ENCODE results near the gene ANGPTL3.

ANGPTL3 gene

GRCh38 chr1:62590255-62590969, 6.9 kb upstream of the ANGPTL3 start:
- Histone ChIP-seq H3K9me3 (ENCODE audit: control insufficient read depth, insufficient read depth, low read depth, low read length) (no peaks in the 10 kb centered on the region), H3K27ac (ENCODE audit: extremely low read depth, low read depth, low read length) (no peak overlapping the region), H3K36me3 (ENCODE audit: control insufficient read depth in 2 of 2, insufficient read depth in 1 of 2, low read length in 2 of 2) (peaks cover 0 to 4% of the 10 kb centered on the region in 2 experiments; a peak in 1 of 3 replicates), H3K4me1 (ENCODE audit: control insufficient read depth, insufficient read depth, low read length) (peaks cover 6% of the 10 kb centered on the region; the same call in 1 of the 2 replicates), H3K4me3 (ENCODE audit: low read depth, low read length) (no peak overlapping the region)
- ChIA-PET CTCF (interaction anchor here (0.6 to 1.1 kb wide), 2 partner anchors 16 to 156 kb away, joined by 3 read pairs; no protein-coding TSS in a partner anchor), POLR2A (no interaction called here)
- TF ChIP-seq IKZF3 (tag by site-specific recombination; IDR thresholded peaks at IDR 0.05) (no peak), YY1 (tag by site-specific recombination; IDR thresholded peaks at IDR 0.05) (no peak), ZNF16 (tag by site-specific recombination; IDR thresholded peaks at IDR 0.05; ENCODE audit: low read depth) (no peak), SP3 (tag by site-specific recombination; IDR thresholded peaks at IDR 0.05) (no peak), ZFP3 (tag by site-specific recombination; IDR thresholded peaks at IDR 0.05; ENCODE audit: low read depth) (no peak), ZNF654 (tag by site-specific recombination; IDR thresholded peaks at IDR 0.05; ENCODE audit: low read depth) (no peak), ZNF548 (tag by site-specific recombination; IDR thresholded peaks at IDR 0.05) (no peak), ZNF114 (tag by site-specific recombination; IDR thresholded peaks at IDR 0.05) (no peak), ZNF555 (tag by site-specific recombination; conservative IDR thresholded peaks at IDR 0.05) (no peak), ZNF350 (tag by site-specific recombination; IDR thresholded peaks at IDR 0.05) (no peak), ZBTB17 (tag by site-specific recombination; IDR thresholded peaks at IDR 0.05) (no peak), ZNF214 (tag by site-specific recombination; IDR thresholded peaks at IDR 0.05; ENCODE audit: borderline replicate concordance) (no peak), HOXD13 (CRISPR knock-in tag; IDR thresholded peaks at IDR 0.05; ENCODE audit: borderline replicate concordance) (no peak), ZBTB21 (tag by site-specific recombination; IDR thresholded peaks at IDR 0.05) (no peak), BCL6B (tag by site-specific recombination; IDR thresholded peaks at IDR 0.05) (no peak), ZNF704 (tag by site-specific recombination; IDR thresholded peaks at IDR 0.05) (no peak), ZNF639 (tag by site-specific recombination; IDR thresholded peaks at IDR 0.05) (no peak), ZNF37A (tag by site-specific recombination; IDR thresholded peaks at IDR 0.05) (no peak)
- TF ChIP-seq, protein P1, sequence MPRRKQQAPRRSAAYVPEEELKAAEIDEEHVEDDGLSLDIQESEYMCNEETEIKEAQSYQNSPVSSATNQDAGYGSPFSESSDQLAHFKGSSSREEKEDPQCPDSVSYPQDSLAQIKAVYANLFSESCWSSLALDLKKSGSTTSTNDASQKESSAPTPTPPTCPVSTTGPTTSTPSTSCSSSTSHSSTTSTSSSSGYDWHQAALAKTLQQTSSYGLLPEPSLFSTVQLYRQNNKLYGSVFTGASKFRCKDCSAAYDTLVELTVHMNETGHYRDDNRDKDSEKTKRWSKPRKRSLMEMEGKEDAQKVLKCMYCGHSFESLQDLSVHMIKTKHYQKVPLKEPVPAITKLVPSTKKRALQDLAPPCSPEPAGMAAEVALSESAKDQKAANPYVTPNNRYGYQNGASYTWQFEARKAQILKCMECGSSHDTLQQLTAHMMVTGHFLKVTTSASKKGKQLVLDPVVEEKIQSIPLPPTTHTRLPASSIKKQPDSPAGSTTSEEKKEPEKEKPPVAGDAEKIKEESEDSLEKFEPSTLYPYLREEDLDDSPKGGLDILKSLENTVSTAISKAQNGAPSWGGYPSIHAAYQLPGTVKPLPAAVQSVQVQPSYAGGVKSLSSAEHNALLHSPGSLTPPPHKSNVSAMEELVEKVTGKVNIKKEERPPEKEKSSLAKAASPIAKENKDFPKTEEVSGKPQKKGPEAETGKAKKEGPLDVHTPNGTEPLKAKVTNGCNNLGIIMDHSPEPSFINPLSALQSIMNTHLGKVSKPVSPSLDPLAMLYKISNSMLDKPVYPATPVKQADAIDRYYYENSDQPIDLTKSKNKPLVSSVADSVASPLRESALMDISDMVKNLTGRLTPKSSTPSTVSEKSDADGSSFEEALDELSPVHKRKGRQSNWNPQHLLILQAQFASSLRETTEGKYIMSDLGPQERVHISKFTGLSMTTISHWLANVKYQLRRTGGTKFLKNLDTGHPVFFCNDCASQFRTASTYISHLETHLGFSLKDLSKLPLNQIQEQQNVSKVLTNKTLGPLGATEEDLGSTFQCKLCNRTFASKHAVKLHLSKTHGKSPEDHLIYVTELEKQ (tag by site-specific recombination; IDR thresholded peaks at IDR 0.05; ENCODE audit: borderline replicate concordance) = no peak
- TF ChIP-seq, protein P2, sequence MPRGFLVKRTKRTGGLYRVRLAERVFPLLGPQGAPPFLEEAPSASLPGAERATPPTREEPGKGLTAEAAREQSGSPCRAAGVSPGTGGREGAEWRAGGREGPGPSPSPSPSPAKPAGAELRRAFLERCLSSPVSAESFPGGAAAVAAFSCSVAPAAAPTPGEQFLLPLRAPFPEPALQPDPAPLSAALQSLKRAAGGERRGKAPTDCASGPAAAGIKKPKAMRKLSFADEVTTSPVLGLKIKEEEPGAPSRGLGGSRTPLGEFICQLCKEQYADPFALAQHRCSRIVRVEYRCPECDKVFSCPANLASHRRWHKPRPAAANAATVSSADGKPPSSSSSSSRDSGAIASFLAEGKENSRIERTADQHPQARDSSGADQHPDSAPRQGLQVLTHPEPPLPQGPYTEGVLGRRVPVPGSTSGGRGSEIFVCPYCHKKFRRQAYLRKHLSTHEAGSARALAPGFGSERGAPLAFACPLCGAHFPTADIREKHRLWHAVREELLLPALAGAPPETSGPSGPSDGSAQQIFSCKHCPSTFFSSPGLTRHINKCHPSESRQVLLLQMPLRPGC (tag by site-specific recombination; IDR thresholded peaks at IDR 0.05) = no peak

Measured in HEK293 (cell line).